HL-60/S4 treated with retinoic acid at 250 ng/mL for 4 days and 3 days (cell line): ENCODE measurements around the gene RAD51D.

Source experiments
- in situ Hi-C: fragments of 300-500 bp; cut with MboI; formaldehyde crosslinking; loops from 2 replicates; pipeline ENCODE4 v1.7.0; 2022; ENCODE audit warnings: low sequenced_read_pairs

Gene RAD51D

DNA sequence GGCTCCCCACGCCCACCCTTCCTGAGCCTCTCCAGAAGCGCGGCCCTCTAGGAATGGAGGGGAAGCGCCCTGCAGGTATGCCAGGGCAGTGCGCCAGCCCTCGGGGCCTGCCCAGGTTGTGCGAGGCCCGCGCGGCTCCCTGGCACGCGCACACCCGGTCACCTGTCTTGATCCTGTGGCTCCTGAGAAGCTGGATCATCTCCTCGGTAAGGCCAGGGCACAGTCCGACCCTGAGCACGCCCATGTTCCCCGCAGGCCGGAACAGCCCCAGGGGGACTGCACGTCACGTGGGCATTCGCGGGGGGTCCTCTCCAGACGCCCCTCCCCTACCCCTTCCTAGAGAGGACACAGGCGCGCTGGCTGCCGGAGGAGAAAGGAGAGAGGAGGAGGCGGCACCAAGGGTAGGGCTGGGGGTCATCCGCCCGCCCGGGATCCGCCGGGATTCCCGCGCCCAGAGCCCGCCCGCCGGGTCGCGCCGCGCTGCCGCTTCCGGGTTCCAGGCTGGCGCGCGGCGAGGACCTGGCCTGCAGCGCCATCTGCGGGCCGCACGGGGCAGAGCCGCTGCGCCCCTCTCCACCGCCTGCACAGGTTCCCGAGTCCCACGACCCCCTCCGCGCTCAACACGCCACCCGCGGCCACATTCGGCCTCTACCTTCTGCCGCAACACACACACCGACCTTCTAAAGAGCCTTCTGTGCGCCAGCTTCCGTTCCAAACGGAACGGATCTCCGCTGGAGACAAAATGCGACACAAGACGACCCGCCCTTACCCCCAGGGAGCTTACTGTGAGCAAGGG lies at the start of gene RAD51D:
RAD51D (minus strand) TSS at position 491 of the 796 bp plus-strand sequence; CDS start at position 244, 247 bp downstream.
- in situ Hi-C loops: loop anchor here (10.0 to 25.0 kb wide), 2 partner anchors 125 to 582 kb away; no protein-coding TSS in a partner anchor

DNA sequence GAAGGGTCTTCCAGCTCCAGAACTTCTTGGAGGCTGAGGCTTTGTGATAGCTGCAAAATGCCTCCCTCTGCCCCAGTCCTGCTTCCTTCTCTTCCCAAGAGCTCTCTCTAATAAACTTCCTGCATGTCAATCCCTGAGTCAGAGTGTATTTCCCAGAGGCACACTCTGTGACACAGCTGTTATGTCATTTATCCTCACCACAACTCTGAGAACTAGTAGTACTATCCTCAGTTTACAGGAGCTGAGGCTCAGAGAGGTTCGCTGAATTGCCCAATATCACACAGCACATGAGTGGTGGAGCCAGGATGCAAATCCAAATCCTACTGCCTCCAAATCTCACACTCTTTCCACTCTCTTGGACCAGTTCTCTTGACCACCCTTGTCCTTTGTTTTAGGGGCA lies 48.0 kb upstream of the RAD51D start:
- in situ Hi-C loops: loop anchor here (25.0 kb wide), 1 partner anchor 370 kb away; the partner anchor contains the start of gene SLFN12L

DNA sequence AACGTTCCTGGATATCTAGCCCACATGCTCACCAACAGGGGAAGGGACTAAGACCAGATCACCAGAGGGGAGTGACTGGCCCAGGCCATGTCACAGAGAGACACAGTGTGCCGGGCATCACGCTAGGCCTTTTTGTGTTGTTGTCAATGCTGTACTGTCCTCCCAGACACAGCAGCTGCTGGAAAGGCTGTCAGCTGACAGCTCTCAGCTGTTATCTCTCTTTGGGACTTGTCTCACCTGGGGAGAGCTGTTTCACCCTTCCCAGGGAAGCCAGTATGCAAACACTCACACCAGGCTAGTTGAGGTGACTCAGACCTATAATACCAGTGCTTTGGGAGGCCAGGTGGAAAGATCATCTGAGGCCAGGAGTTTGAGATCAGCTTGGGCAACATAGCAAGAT lies 47.4 kb upstream of the RAD51D start:
- in situ Hi-C loops: loop anchor here (25.0 kb wide), 1 partner anchor 370 kb away; the partner anchor contains the start of gene SLFN12L

DNA sequence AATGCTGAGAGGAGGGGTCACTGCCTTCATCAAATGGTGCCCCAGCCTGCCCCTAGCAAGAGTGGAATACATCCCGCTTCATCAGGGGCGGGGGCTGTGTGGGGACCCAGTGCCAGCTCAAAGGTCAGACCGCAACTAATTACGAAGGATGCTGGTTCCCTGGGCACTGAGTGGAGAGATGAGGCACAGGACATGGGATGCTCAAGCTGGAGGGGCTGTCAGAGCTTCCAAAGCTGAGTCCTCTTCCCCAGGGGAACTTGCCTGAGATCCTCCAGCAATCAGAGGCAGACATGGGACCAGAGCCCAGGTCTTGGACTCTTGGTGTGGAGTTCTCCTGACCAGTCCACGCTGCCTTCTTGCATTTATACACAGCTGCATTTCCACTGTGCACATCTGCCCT lies 46.9 kb upstream of the RAD51D start:
- in situ Hi-C loops: loop anchor here (25.0 kb wide), 1 partner anchor 371 kb away; the partner anchor contains the start of gene SLFN12L

DNA sequence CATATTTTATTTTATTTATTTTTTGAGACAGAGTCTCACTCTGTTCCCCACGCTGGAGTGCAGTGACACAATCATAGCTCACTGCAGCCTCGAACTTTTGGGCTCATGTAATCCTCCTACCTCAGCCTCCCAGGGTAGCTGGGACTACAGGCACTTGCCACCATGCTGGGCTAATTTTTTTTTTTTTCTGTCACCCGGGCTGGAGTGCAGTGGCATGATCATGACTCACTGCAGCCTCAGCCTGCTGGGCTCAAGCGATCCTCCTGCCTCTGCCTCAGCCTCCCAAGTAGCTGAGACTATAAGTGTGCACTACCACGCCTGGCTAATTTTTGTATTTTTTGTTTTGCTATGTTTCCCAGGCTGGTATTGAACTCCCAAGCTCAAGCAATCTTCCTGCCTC lies 45.1 kb upstream of the RAD51D start:
- in situ Hi-C loops: loop anchor here (25.0 kb wide), 1 partner anchor 373 kb away; the partner anchor contains the start of gene SLFN12L

DNA sequence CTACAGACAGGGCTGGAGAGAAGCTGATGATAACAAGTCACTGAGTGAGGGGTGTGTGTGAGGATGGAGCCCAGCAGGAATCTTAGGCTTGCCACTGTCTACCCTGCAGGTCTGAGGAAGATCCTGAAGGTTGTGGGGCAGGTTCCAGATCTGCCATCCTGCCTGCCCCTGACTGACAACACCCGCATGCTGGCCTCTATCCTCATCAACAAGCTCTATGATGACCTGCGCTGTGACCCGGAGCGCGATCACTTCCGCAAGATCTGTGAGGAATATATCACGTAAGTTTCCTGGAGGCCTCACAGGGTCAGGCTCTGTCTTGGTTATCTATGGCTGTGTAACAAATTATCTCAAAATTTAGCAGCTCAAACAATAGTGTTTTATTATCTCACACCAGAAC lies 44.2 kb upstream of the RAD51D start:
- in situ Hi-C loops: loop anchor here (25.0 kb wide), 1 partner anchor 373 kb away; the partner anchor contains the start of gene SLFN12L

DNA sequence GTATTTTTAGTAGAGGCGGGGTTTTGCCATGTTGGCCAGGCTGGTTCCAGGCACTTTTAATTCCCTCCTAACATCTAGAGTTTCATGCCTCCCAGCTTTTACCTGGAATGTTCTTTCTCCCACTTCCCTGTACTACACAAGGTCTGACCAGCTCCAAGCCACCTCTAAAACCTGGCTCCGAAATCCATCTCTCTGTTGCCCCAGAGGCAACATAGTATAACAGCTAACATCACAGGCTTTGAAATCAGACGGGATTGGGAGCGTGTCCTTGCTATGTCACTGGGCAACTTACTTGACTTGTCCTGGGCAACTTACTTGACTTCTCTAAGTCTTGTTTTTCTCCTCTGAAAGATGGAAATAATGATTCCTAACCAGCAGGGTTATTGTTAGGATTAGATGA lies 43.1 kb upstream of the RAD51D start:
- in situ Hi-C loops: loop anchor here (25.0 kb wide), 1 partner anchor 375 kb away; the partner anchor contains the start of gene SLFN12L

DNA sequence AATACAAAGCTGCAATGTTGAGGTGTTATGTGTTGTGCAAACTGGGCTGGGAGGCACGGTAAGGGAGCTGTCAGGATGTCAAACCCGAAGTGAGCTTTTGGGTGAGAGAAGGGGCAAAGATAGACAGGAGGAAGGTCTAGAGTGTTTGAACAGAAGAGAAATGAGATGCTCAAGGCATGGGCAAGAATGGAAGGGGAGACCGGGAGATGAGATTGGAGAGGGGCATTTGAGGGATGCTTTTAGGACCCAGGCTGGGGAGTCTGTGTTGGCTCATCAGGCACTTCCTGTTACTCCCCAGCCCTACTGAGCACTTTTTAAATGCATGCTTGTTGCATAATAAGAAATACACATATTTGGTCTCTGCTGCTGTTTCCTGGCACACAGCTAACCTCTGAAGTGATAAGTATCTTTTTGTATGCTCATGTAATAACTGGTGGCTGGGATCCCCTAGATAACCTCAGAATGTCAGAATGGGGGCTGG lies 41.7 kb upstream of the RAD51D start:
- in situ Hi-C loops: loop anchor here (25.0 kb wide), 1 partner anchor 376 kb away; the partner anchor contains the start of gene SLFN12L

DNA sequence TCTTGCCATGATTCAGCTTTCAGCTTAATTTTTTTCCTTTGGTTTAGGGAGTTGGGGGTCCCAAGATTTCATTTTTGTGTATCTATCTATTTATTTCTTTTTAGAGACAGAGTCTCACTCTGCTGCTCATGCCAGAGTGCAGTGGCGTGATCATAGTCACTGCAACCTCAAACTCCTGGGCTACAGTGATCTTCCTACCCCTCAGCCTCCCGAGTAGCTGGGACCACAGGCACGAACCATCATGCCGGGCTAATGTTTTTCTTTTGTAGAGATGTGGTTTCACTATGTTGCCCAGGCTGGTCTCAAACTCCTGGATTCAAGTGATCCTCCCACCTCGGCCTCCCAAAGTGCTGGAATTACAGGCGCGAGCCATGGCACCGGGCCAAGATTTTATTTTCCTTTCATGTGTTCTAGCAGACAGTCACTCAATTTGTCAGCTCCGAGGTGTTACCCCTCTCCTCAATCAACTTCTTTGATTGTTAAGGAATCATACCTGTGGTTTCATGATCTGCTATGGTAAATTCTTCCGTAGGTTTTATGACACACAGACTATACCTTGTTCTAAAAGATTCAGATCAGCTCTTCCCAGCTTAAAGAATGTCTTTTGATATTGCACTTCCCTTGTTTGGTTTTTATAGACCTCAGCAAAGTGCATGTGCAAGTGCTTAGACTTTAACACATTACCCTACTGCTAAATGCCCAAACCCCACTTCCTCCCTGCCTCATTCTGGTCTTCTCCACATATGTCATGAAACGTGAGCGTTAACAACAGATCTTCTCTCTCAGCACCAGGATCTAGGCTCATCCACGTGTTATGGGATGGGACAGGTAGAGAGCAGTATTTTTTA lies 40.9 kb upstream of the RAD51D start:
- in situ Hi-C loops: loop anchor here (25.0 kb wide), 1 partner anchor 377 kb away; the partner anchor contains the start of gene SLFN12L

DNA sequence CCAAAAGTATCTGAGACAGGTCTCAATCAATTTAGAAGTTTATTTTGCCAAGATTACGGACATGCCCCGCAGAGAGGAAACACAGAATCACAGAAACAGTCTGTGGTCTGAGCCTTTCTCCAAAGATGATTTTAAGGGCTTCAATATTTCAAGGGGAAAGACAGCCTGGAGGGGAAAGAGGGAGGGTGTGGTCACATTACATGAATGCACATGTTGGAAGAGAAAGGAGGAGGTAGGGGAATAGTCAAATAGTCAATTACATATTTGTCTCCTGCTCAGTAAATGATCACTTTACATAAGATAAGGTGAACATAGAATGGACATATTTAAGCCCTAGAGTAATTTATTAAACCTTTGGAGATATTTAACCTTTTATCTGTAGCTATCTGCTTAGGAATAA lies 40.3 kb upstream of the RAD51D start:
- in situ Hi-C loops: loop anchor here (25.0 kb wide), 1 partner anchor 377 kb away; the partner anchor contains the start of gene SLFN12L

DNA sequence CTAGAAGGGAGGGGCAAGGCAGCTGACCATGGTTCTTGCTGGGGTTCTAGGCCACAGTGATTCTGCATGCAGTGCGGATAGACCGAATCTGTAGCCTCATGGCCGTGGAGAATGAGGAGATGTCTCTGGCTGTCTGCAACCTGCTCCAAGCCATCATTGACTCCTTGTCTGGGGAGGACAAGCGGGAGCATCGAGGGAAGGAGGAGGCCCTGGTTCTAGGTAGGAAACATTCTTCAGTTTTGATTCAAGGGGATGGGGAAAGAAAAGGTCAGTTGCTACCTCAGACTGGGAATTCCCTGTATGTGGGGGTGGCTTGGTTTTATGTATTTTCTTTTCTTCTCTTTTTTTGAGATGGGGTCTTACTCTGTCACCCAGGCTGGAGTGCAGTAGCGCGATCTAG lies 35.6 kb upstream of the RAD51D start:
- in situ Hi-C loops: loop anchor here (25.0 kb wide), 1 partner anchor 382 kb away; the partner anchor contains the start of gene SLFN12L

DNA sequence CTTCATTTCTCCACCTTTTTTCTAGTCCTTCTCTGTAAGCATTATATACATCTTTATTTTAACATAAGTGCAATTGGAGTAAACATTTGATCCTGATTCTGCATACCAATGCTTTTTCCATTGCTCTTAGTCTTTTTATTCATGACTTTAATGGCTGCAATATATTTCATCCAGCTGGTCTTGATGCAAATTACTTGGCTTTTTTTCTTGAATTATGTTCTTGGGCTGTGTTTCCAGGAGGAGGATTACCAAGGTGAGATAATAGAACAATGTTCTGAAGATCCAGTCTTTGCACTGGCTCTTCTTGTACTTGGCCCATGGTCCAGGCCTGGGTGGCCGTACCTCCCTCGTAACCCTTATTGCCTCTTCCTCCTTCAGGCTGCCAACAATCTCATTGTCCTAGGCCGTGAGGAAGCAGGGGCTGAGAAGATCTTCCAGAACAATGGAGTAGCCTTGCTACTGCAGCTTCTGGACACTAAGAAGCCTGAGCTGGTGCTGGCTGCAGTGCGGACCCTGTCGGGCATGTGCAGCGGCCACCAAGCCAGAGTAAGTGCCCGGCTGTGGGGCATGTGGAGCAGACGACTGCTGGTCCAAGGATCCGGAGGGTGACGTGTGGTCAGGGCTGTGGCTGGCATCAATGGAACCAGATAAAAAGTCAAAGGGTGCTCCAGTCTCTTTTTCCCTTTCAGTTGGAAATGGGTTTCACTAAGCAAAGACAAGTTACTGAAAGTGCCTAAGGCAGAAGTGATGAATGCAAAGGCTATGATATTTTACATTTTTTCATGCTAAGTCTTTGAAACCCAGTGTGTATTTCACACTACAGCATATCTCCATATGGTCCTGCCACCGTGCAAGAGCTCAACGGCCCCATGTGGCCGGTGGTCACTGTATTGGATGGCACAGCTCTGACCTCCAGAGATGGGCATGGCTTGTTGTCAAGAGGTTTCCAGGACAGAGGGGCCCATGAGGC lies 34.8 kb upstream of the RAD51D start:
- in situ Hi-C loops: loop anchor here (25.0 kb wide), 1 partner anchor 383 kb away; the partner anchor contains the start of gene SLFN12L

DNA sequence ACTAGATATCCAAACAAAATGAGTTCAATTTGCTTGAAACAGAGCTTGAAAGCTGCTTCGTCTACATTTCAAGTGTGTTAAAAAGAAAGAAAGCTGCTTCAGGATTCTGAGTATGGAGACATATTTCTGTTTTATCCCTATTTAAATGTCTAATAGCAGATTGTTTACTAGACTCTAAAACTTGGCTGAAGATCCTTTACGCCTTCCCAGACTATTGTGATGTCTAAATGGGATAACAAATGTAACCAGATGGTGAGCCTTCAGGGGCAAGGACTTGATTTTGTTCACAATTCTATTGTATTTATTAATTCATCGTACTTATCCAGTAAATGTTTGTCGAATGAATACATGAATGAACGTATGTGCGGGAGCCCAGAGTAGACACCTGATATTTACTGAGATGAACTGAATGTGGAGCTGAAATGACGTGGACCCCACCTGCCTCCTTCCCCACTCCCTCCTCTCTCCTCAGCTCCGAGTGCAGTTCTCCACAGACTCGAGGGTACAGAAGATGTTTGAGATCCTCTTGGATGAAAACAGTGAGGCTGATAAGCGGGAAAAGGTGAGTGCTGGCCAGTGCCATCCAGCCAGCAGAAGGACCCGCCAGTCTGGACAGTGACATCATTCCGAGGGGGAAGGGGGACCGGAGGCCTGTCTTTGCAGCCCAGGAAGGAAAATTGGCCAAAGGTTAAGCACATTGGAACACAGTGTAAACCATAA lies 32.9 kb upstream of the RAD51D start:
- in situ Hi-C loops: loop anchor here (25.0 kb wide), 1 partner anchor 385 kb away; the partner anchor contains the start of gene SLFN12L

DNA sequence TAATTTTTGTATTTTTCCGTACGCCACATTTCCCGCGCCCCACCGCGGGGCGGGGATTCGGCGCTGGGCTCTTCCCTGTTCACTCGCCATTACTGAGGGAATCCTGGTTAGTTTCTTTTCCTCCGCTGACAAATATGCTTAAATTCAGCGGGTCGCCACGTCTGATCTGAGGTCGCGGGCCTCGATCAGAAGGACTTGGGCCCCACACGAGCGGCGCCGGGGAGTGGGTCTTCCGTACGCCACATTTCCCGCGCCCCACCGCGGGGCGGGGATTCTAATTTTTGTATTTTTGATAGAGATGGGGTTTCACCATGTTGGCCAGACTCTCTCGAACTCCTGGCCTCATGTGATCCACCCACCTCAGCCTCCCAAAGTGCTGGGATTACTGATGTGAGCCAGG lies 31.4 kb upstream of the RAD51D start:
- in situ Hi-C loops: loop anchor here (25.0 kb wide), 1 partner anchor 386 kb away; the partner anchor contains the start of gene SLFN12L

DNA sequence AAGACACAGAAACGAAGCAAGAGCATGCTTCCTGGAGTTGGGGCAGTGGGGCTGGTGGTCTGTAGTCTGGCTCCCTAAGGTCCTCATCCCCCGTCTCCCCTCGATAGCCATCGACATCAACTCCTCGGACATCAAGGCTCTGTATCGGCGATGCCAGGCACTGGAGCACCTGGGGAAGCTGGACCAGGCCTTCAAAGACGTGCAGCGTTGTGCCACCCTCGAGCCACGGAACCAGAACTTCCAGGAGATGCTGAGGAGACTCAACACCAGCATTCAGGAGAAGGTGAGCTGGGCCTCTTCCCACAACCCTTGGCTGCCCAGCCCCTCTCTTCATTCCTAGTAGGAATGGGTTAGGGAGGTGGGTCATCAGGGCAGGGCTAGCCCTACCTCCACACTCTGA lies 30.3 kb upstream of the RAD51D start:
- in situ Hi-C loops: loop anchor here (25.0 kb wide), 1 partner anchor 387 kb away; the partner anchor contains the start of gene SLFN12L

DNA sequence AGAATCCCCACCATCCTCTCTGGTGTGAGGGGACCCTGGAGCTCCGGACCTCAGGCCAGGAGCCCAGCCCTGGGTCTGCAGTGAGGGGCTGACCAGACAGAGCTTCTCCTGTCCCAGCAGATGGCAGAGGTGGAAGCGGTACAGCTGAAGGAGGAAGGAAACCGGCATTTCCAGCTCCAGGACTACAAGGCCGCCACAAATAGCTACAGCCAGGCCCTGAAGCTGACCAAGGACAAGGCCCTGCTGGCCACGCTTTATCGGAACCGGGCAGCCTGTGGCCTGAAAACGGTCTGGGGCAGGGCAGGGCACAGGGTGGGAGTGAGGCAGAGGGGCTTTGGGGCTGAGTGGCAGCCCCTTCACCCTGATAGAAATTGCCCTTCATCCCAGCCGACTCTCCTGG lies 28.5 kb upstream of the RAD51D start:
- in situ Hi-C loops: no loop called here

DNA sequence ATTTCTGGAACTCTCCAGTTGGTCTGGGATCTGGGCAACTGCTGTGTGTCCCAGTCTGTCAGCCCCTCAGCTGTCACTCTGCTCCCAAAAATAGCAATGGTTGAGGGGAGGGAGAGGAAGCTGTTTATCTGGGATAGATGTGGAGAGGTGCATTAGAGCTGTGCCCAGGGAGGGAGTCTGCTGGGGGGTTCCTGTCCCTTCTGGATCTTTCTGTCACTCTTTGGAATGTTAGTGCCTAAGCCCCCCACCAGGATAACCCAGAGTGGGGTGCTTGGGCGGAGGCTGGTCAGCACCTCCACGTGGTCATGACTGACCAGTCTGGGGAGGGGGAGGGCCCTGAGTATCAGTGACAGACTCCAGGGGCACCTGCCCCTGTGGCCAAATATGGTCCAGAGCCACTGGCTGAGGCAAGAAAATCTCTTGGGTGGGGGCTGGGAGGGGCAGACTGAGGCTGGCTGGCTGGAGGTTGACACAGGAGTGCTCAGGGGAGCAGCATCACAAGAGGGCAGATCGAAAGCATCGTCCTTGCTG lies 27.8 kb upstream of the RAD51D start, which contains the start of gene UNC45B:
UNC45B (plus strand) TSS at position 443 of the 531 bp plus-strand sequence. CDS start 447 bp downstream, outside the sequence.
- in situ Hi-C loops: no loop called here

DNA sequence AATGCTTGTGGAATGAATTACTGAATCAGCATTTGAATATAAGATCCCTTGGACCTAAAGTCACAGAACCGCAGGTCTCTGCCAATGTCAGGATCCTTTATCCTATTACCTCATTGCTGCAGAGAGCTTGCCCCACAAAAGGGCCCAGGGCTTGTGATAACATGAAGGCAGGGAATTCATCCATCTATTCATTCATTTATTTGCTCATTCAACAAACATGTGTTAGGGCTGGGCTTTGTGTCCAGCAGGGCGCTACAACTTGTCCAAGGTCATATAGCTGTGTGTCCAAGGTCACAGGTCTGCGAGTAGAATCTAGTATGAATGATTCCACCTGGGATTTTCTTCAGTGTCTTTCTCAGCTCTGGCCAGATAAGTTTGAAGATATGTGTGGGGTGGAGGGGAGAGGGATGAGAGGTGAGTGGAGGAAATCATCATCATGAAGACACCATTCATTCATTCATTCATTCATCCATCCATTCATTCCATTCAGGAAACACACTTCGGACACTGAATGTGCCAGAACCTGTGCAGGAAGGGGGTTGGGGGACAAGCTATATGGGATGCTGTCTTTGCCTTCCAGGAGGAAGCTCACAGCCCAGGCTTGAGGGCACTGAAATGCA lies 26.7 kb upstream of the RAD51D start:
- in situ Hi-C loops: no loop called here
